HG03139 (cell line): ENCODE data around the gene PRPF18.

Experiments used
- ATAC-seq: cut with Tn5 transposase; IDR thresholded peaks from one replicate; pipeline ENCODE4 v1.9.1; 2021; ENCODE audit not compliant: unreplicated experiment

Gene PRPF18

GRCh38 chr10:13604357-13605040 lies 17.7 kb downstream of the PRPF18 start:
- no peak for ATAC-seq

GRCh38 chr10:13608246-13608853 lies 21.6 kb downstream of the PRPF18 start:
- ATAC-seq, result no peak

GRCh38 chr10:13612654-13613373 lies 26.0 kb downstream of the PRPF18 start:
- ATAC-seq, result no peak

GRCh38 chr10:13613519-13613918 lies 26.8 kb downstream of the PRPF18 start:
- no peak for ATAC-seq

- ATAC-seq, result no peak
These were observed 28.0 kb downstream of the PRPF18 start for GRCh38 chr10:13614530-13615332.

GRCh38 chr10:13615650-13616300 lies 29.0 kb downstream of the PRPF18 start:
- no peak for ATAC-seq

- no peak for ATAC-seq
These were observed 30.4 kb downstream of the PRPF18 start for GRCh38 chr10:13617116-13617515.

- no peak for ATAC-seq
These were observed 35.2 kb downstream of the PRPF18 start for GRCh38 chr10:13621931-13622330.

- no peak for ATAC-seq
These were observed 37.9 kb downstream of the PRPF18 start for GRCh38 chr10:13624630-13625029.

- ATAC-seq, result no peak
These were observed 40.9 kb downstream of the PRPF18 start for GRCh38 chr10:13627459-13628310.

- no peak for ATAC-seq
These were observed 41.9 kb downstream of the PRPF18 start for GRCh38 chr10:13628661-13629060.

- ATAC-seq, result no peak
These were observed 42.4 kb downstream of the PRPF18 start for GRCh38 chr10:13629116-13629515.

- ATAC-seq, result no peak
These were observed 43.5 kb downstream of the PRPF18 start for GRCh38 chr10:13630231-13630630.

- ATAC-seq, result no peak
These were observed 44.8 kb downstream of the PRPF18 start for GRCh38 chr10:13631594-13631993.

GRCh38 chr10:13632440-13632839 lies 45.7 kb downstream of the PRPF18 start:
- ATAC-seq, result no peak

GRCh38 chr10:13632884-13633440 lies 46.2 kb downstream of the PRPF18 start:
- ATAC-seq, result no peak

GRCh38 chr10:13633689-13634088 lies 46.9 kb downstream of the PRPF18 start:
- no peak for ATAC-seq

GRCh38 chr10:13634207-13634606 lies 47.4 kb downstream of the PRPF18 start:
- ATAC-seq, result no peak

- no peak for ATAC-seq
These were observed 50.0 kb downstream of the PRPF18 start for GRCh38 chr10:13636776-13637175.
